ENCODE data around the gene GALNT10. TPM values are rescaled to one million over a fixed set of nuclear protein-coding genes. Genes with fewer than 3 reads are reported as not detected.

Gene GALNT10
- total and polyA plus RNA-seq, 9 of the 15 experiments (the other 6 are each of a cell fraction or from before 2014, with no cell fraction given) = 4.6 to 37.1 (median 13.3) TPM

GRCh38 chr5:154164249-154164581 is 26.3 kb upstream of the GALNT10 start (continued):
- TF ChIP-seq THRB (CRISPR knock-in tag; conservative IDR thresholded peaks at IDR 0.05) (no peak), CBX3 (IDR thresholded peaks at IDR 0.05; ENCODE audit: borderline replicate concordance in 1 of 2, low read length in 2 of 2) (no peak), CBX1 (IDR thresholded peaks at IDR 0.05; ENCODE audit: low read depth) (no peak), CHD2 (IDR thresholded peaks at IDR 0.05; ENCODE audit: low read depth, low read length) (no peak), RFX1 (IDR thresholded peaks at IDR 0.05) (no peak)

- POLR2A ChIA-PET = interaction anchor here (0.8 kb wide), 1 partner anchor 15 kb away, joined by 4 read pairs; no protein-coding TSS in a partner anchor
- in situ Hi-C loops (cut with MboI) = no loop called here
Observed at GRCh38 chr5:154165886-154166285, 24.6 kb upstream of the GALNT10 start.

More at GRCh38 chr5:154165886-154166285, 24.6 kb upstream of the GALNT10 start:
- DNase-seq (ENCODE audit: extremely low read depth in 1 of 4, low spot score in 3 of 4) (no peak), FAIRE-seq (no peak), ATAC-seq (no peak)
- Histone ChIP-seq H3K4me2 (ENCODE audit: insufficient read depth, low read length) (no peak overlapping the region), H3K9me1 (ENCODE audit: control insufficient read depth, insufficient read depth, low read length) (no peaks in the 10 kb centered on the region), H3K9ac (ENCODE audit: insufficient read depth in 1 of 2, low read depth in 2 of 2, low read length in 2 of 2) (no peak overlapping the region), H3K4me3 (no peak overlapping the region), H3K4me1 (replicated peaks in 1 of 2; ENCODE audit: control insufficient read depth in 2 of 2, insufficient read depth in 2 of 2, low read length in 2 of 2) (no peaks in the 10 kb centered on the region), H2AFZ (ENCODE audit: low read depth, low read length) (no peak overlapping the region), H3K27me3 (ENCODE audit: control insufficient read depth in 2 of 2, insufficient read depth in 2 of 2, low read length in 2 of 2) (peaks cover 9 to 39% of the 10 kb centered on the region in 2 experiments), H3K27ac (ENCODE audit: extremely low read depth, low read depth, low read length) (no peak overlapping the region), H3K36me3 (ENCODE audit: control insufficient read depth, insufficient read depth, low read length) (no peaks in the 10 kb centered on the region), H3K9me3 (replicated peaks; ENCODE audit: control insufficient read depth, insufficient read depth, low read depth, low read length) (no peaks in the 10 kb centered on the region), H3K79me2 (ENCODE audit: control insufficient read depth, insufficient read depth, low read length) (no peaks in the 10 kb centered on the region), H4K20me1 (replicated peaks; ENCODE audit: control insufficient read depth, insufficient read depth, low read length) (no peaks in the 10 kb centered on the region; the same call in 1 of the 2 replicates)
- no TSS peak for BruUV-seq (replicated peaks)
- CTCF ChIA-PET (ENCODE audit: low intra/inter-chr PET ratio) = no interaction called here
- WGBS (ENCODE audit: insufficient coverage, low coverage, missing lambda C conversion rate) = 0% methylated on average over 10 of the region's 10 CpGs
- intact Hi-C loops (cut with micrococcal nuclease) = no loop called here
- TF ChIP-seq SIRT6 (IDR thresholded peaks at IDR 0.05; ENCODE audit: low read depth, low read length) (no peak), CC2D1A (IDR thresholded peaks at IDR 0.05) (no peak), HMGXB4 (CRISPR knock-in tag; IDR thresholded peaks at IDR 0.05) (no peak), ZBTB5 (IDR thresholded peaks at IDR 0.05) (no peak), TOE1 (IDR thresholded peaks at IDR 0.05; ENCODE audit: borderline replicate concordance) (no peak), TOE1 (CRISPR knock-in tag; IDR thresholded peaks at IDR 0.05; ENCODE audit: borderline replicate concordance, low read depth) (no peak), SIN3A (IDR thresholded peaks at IDR 0.05; ENCODE audit: borderline replicate concordance in 2 of 2, control insufficient read depth in 1 of 2, low read depth in 2 of 2, low read length in 2 of 2) (no peak), ZNF830 (CRISPR knock-in tag; IDR thresholded peaks at IDR 0.05) (no peak), TAF9B (IDR thresholded peaks at IDR 0.05; ENCODE audit: partially characterized antibody) (no peak), PHF20 (IDR thresholded peaks at IDR 0.05; ENCODE audit: partially characterized antibody) (no peak)

Measured in K562 (cell line).